ENCODE results near the gene NQO2. TPM values are rescaled to one million over a fixed set of nuclear protein-coding genes. Genes with fewer than 3 reads are reported as not detected.

The NQO2 gene
- total and polyA plus RNA-seq, 2 of the 13 experiments (the other 11 are each of a cell fraction or from before 2014, with no cell fraction given): 32.2 to 56.5 TPM

DNA sequence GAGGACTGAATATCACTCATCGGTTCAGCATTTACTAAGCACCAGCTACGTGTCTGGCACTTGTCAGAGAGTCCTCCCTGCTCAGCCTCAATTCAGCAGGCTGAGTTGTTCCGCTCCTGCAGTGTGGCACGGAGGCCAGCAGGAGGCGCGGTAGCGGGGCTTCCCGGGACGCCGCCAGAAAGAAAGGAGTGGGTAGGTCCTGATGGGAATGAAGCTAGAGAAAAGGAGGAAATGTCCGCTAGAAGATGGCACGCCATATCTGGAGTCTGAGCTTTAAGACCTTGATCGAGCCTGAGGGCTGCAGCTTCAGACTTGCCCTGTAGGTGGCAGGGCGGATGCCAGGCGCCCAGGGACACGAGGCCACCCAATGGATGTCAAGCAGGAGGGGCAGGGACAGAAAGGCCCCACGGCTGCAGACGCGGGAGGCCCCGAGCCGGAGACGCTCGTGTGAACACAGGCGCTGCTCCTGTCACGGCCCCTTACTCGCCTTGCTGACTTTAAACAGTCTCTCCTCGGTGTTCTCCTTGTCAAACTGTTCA is 47.1 kb upstream of the NQO2 start (continued):
- TF ChIP-seq MLXIP (CRISPR knock-in tag; IDR thresholded peaks at IDR 0.05; ENCODE audit: borderline replicate concordance) (no peak), PCBP1 (IDR thresholded peaks at IDR 0.05; ENCODE audit: borderline replicate concordance, low read depth, low read length) (no peak), ZMAT3 (CRISPR knock-in tag; conservative IDR thresholded peaks at IDR 0.05) (no peak; the same call in 1 of the 2 replicates), GTF3A (CRISPR knock-in tag; conservative IDR thresholded peaks at IDR 0.05) (peak; percentile 87; the same call in 1 of the 2 replicates), CAMTA2 (CRISPR knock-in tag; IDR thresholded peaks at IDR 0.05; ENCODE audit: borderline replicate concordance) (0 out of 2 replicates have a peak, but pooled peaks have one; percentile 65), IRF9 (CRISPR knock-in tag; IDR thresholded peaks at IDR 0.05; ENCODE audit: borderline replicate concordance) (0 out of 2 replicates have a peak, but pooled peaks have one; percentile 32)
- TF ChIP-seq, protein P1, sequence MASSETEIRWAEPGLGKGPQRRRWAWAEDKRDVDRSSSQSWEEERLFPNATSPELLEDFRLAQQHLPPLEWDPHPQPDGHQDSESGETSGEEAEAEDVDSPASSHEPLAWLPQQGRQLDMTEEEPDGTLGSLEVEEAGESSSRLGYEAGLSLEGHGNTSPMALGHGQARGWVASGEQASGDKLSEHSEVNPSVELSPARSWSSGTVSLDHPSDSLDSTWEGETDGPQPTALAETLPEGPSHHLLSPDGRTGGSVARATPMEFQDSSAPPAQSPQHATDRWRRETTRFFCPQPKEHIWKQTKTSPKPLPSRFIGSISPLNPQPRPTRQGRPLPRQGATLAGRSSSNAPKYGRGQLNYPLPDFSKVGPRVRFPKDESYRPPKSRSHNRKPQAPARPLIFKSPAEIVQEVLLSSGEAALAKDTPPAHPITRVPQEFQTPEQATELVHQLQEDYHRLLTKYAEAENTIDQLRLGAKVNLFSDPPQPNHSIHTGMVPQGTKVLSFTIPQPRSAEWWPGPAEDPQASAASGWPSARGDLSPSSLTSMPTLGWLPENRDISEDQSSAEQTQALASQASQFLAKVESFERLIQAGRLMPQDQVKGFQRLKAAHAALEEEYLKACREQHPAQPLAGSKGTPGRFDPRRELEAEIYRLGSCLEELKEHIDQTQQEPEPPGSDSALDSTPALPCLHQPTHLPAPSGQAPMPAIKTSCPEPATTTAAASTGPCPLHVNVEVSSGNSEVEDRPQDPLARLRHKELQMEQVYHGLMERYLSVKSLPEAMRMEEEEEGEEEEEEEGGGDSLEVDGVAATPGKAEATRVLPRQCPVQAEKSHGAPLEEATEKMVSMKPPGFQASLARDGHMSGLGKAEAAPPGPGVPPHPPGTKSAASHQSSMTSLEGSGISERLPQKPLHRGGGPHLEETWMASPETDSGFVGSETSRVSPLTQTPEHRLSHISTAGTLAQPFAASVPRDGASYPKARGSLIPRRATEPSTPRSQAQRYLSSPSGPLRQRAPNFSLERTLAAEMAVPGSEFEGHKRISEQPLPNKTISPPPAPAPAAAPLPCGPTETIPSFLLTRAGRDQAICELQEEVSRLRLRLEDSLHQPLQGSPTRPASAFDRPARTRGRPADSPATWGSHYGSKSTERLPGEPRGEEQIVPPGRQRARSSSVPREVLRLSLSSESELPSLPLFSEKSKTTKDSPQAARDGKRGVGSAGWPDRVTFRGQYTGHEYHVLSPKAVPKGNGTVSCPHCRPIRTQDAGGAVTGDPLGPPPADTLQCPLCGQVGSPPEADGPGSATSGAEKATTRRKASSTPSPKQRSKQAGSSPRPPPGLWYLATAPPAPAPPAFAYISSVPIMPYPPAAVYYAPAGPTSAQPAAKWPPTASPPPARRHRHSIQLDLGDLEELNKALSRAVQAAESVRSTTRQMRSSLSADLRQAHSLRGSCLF (CRISPR knock-in tag; IDR thresholded peaks at IDR 0.05; ENCODE audit: borderline replicate concordance): no peak
- TF ChIP-seq, protein P2, sequence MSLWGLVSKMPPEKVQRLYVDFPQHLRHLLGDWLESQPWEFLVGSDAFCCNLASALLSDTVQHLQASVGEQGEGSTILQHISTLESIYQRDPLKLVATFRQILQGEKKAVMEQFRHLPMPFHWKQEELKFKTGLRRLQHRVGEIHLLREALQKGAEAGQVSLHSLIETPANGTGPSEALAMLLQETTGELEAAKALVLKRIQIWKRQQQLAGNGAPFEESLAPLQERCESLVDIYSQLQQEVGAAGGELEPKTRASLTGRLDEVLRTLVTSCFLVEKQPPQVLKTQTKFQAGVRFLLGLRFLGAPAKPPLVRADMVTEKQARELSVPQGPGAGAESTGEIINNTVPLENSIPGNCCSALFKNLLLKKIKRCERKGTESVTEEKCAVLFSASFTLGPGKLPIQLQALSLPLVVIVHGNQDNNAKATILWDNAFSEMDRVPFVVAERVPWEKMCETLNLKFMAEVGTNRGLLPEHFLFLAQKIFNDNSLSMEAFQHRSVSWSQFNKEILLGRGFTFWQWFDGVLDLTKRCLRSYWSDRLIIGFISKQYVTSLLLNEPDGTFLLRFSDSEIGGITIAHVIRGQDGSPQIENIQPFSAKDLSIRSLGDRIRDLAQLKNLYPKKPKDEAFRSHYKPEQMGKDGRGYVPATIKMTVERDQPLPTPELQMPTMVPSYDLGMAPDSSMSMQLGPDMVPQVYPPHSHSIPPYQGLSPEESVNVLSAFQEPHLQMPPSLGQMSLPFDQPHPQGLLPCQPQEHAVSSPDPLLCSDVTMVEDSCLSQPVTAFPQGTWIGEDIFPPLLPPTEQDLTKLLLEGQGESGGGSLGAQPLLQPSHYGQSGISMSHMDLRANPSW (CRISPR knock-in tag; IDR thresholded peaks at IDR 0.05; ENCODE audit: borderline replicate concordance): no peak
- TF ChIP-seq, protein P3, sequence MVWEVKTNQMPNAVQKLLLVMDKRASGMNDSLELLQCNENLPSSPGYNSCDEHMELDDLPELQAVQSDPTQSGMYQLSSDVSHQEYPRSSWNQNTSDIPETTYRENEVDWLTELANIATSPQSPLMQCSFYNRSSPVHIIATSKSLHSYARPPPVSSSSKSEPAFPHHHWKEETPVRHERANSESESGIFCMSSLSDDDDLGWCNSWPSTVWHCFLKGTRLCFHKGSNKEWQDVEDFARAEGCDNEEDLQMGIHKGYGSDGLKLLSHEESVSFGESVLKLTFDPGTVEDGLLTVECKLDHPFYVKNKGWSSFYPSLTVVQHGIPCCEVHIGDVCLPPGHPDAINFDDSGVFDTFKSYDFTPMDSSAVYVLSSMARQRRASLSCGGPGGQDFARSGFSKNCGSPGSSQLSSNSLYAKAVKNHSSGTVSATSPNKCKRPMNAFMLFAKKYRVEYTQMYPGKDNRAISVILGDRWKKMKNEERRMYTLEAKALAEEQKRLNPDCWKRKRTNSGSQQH (CRISPR knock-in tag; IDR thresholded peaks at IDR 0.05; ENCODE audit: low read depth): no peak
- TF ChIP-seq, protein P4, sequence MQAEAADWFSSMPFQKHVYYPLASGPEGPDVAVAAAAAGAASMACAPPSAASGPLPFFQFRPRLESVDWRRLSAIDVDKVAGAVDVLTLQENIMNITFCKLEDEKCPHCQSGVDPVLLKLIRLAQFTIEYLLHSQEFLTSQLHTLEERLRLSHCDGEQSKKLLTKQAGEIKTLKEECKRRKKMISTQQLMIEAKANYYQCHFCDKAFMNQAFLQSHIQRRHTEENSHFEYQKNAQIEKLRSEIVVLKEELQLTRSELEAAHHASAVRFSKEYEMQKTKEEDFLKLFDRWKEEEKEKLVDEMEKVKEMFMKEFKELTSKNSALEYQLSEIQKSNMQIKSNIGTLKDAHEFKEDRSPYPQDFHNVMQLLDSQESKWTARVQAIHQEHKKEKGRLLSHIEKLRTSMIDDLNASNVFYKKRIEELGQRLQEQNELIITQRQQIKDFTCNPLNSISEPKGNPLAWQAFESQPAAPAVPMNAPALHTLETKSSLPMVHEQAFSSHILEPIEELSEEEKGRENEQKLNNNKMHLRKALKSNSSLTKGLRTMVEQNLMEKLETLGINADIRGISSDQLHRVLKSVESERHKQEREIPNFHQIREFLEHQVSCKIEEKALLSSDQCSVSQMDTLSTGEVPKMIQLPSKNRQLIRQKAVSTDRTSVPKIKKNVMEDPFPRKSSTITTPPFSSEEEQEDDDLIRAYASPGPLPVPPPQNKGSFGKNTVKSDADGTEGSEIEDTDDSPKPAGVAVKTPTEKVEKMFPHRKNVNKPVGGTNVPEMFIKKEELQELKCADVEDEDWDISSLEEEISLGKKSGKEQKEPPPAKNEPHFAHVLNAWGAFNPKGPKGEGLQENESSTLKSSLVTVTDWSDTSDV (CRISPR knock-in tag; IDR thresholded peaks at IDR 0.05): peak; percentile 27; the same call in 1 of the 2 replicates
